H9 (cell line): ENCODE results near the gene A1CF. TPM values are rescaled to one million over a fixed set of nuclear protein-coding genes. Genes with fewer than 3 reads are reported as not detected.

Experiments
- DNase-seq: peaks from one replicate; pipeline ENCODE4 v3.0.0-alpha.2; 2017
- H2AFZ ChIP-seq: one replicate; pipeline ENCODE4 v1.6.1; 2013; ENCODE audit warnings: mild to moderate bottlenecking, low read length, control low read depth, moderate library complexity
- H2AK5ac ChIP-seq: 2 replicates; pipeline ENCODE4 v1.6.1; 2013; ENCODE audit warnings: low read length, control low read depth, mixed read lengths; ENCODE audit not compliant: insufficient read length
- H2BK120ac ChIP-seq: one replicate; pipeline ENCODE4 v1.6.1; 2013; ENCODE audit warnings: low read depth, mild to moderate bottlenecking, low read length, control low read depth, inconsistent platforms; ENCODE audit not compliant: poor library complexity, severe bottlenecking
- H2BK12ac ChIP-seq: 2 replicates; pipeline ENCODE4 v1.6.1; 2013; ENCODE audit warnings: low read length, control low read depth, mixed read lengths, low read depth; ENCODE audit not compliant: insufficient read length
- H2BK15ac ChIP-seq: 2 replicates; pipeline ENCODE4 v1.6.1; 2013; ENCODE audit warnings: low read depth, low read length, control low read depth
- H2BK20ac ChIP-seq: one replicate; pipeline ENCODE4 v1.6.1; 2013; ENCODE audit warnings: low read depth, mild to moderate bottlenecking, low read length, control low read depth, inconsistent platforms; ENCODE audit not compliant: poor library complexity, severe bottlenecking
- H2BK5ac ChIP-seq: 2 replicates; pipeline ENCODE4 v1.6.1; 2013; ENCODE audit warnings: low read length, control low read depth, mixed read lengths; ENCODE audit not compliant: insufficient read length
- H3K14ac ChIP-seq: 2 replicates; pipeline ENCODE4 v1.6.1; 2013; ENCODE audit warnings: low read length, control low read depth; ENCODE audit not compliant: insufficient read depth
- H3K18ac ChIP-seq: 2 replicates; pipeline ENCODE4 v1.6.1; 2013; ENCODE audit warnings: low read depth, mild to moderate bottlenecking, mixed read lengths, low read length, control low read depth; ENCODE audit not compliant: insufficient read length
- H3K23ac ChIP-seq: 2 replicates; pipeline ENCODE4 v1.6.1; 2013; ENCODE audit warnings: low read length, control low read depth, mixed read lengths, low read depth; ENCODE audit not compliant: insufficient read length
- H3K23me2 ChIP-seq: 2 replicates; pipeline ENCODE4 v1.6.1; 2013; ENCODE audit warnings: low read depth, mild to moderate bottlenecking, mixed read lengths, low read length, control low read depth; ENCODE audit not compliant: insufficient read length, poor library complexity, severe bottlenecking
- H3K27ac ChIP-seq: 2 replicates; pipeline ENCODE4 v1.5.1; 2013; ENCODE audit warnings: low read length, control low read depth, mixed read lengths, low read depth; ENCODE audit not compliant: insufficient read length
- H3K27me3 ChIP-seq: 2 replicates; pipeline ENCODE4 v1.6.1; 2013; ENCODE audit warnings: low read length, control low read depth, inconsistent platforms; ENCODE audit not compliant: insufficient read depth
- H3K4ac ChIP-seq: 2 replicates; pipeline ENCODE4 v1.6.1; 2013; ENCODE audit warnings: low read depth, mild to moderate bottlenecking, control low read depth, inconsistent platforms, low read length, moderate library complexity
- H3K4me1 ChIP-seq: 2 replicates; pipeline ENCODE4 v1.6.1; 2013; ENCODE audit warnings: low read length, control low read depth, inconsistent platforms; ENCODE audit not compliant: insufficient read depth
- H3K4me2 ChIP-seq: 2 replicates; pipeline ENCODE4 v1.6.1; 2013; ENCODE audit warnings: low read length, control low read depth, mixed read lengths; ENCODE audit not compliant: insufficient read length, insufficient read depth
- H3K56ac ChIP-seq: 2 replicates; pipeline ENCODE4 v1.6.1; 2013; ENCODE audit warnings: low read depth, mild to moderate bottlenecking, mixed read lengths, low read length, control low read depth; ENCODE audit not compliant: insufficient read length
- H3K79me1 ChIP-seq: 2 replicates; pipeline ENCODE4 v1.6.1; 2013; ENCODE audit warnings: low read depth, mild to moderate bottlenecking, moderate library complexity, low read length, control low read depth, inconsistent platforms; ENCODE audit not compliant: insufficient read depth, poor library complexity, severe bottlenecking
- H3K79me2 ChIP-seq: 2 replicates; pipeline ENCODE4 v1.6.1; 2013; ENCODE audit warnings: low read length, control low read depth, inconsistent platforms; ENCODE audit not compliant: insufficient read depth
- H3K9ac ChIP-seq: 2 replicates; pipeline ENCODE4 v1.6.1; 2013; ENCODE audit warnings: low read length, control low read depth, mixed read lengths; ENCODE audit not compliant: insufficient read length; ENCODE audit errors: extremely low read depth
- H3K9me3 ChIP-seq: one replicate; pipeline ENCODE4 v1.6.1; 2013; ENCODE audit warnings: low read depth, low read length, inconsistent platforms; ENCODE audit not compliant: control insufficient read depth
- H3T11ph ChIP-seq: one replicate; pipeline ENCODE4 v1.6.1; 2013; ENCODE audit warnings: mild to moderate bottlenecking, low read length, control low read depth, inconsistent platforms
- H4K20me1 ChIP-seq: one replicate; pipeline ENCODE4 v1.6.1; 2013; ENCODE audit not compliant: control insufficient read depth, insufficient read length, insufficient read depth
- H4K5ac ChIP-seq: 2 replicates; pipeline ENCODE4 v1.6.1; 2013; ENCODE audit warnings: low read depth, mild to moderate bottlenecking, mixed read lengths, low read length, control low read depth; ENCODE audit not compliant: insufficient read length
- H4K8ac ChIP-seq: replicated peaks from 2 replicates; pipeline ENCODE4 v1.6.1; 2013; ENCODE audit warnings: low read length, control low read depth, mixed read lengths, low read depth; ENCODE audit not compliant: insufficient read length
- H4K91ac ChIP-seq: 2 replicates; pipeline ENCODE4 v1.6.1; 2013; ENCODE audit warnings: low read depth, mild to moderate bottlenecking, moderate library complexity, mixed read lengths, low read length, control low read depth; ENCODE audit not compliant: insufficient read length
- H3K27ac Mint-ChIP-seq, 3 experiments: 2 replicates in 2 of 3; 3 replicates in 1 of 3; pipeline ENCODE4 v1.8.0; 2020 to 2021; ENCODE audit warnings: mixed read lengths in 3 of 3, mild to moderate bottlenecking in 1 of 3, moderate library complexity in 1 of 3
- H3K27me3 Mint-ChIP-seq: 2 replicates; pipeline ENCODE4 v1.8.0; 2021; ENCODE audit warnings: low read depth, mild to moderate bottlenecking, moderate library complexity, mixed read lengths
- H3K36me3 Mint-ChIP-seq, 3 experiments: 2 replicates in 2 of 3; 3 replicates in 1 of 3; pipeline ENCODE4 v1.8.0; 2020 to 2021; ENCODE audit warnings: low read depth in 3 of 3, mixed read lengths in 3 of 3; ENCODE audit not compliant: insufficient read depth in 1 of 3
- H3K4me1 Mint-ChIP-seq, 2 experiments: 2 replicates each; pipeline ENCODE4 v1.8.0; 2020; ENCODE audit warnings: mixed read lengths in 2 of 2
- H3K4me3 Mint-ChIP-seq, 2 experiments: 2 replicates in 1 of 2; 3 replicates in 1 of 2; pipeline ENCODE4 v1.8.0; 2020 to 2021; ENCODE audit warnings: mild to moderate bottlenecking in 2 of 2, mixed read lengths in 2 of 2, moderate library complexity in 1 of 2
- H3K9me3 Mint-ChIP-seq, 2 experiments: 2 replicates in 1 of 2; 3 replicates in 1 of 2; pipeline ENCODE4 v1.8.0; 2020; ENCODE audit warnings: mild to moderate bottlenecking in 2 of 2, mixed read lengths in 2 of 2, moderate library complexity in 1 of 2
- WGBS: extraction: QIAGEN DNeasy Blood & Tissue Kit; methylation state at CpG from one replicate; pipeline ENCODE4 v1.1.7; 2013; ENCODE audit warnings: missing lambda C conversion rate, low lambda C conversion rate, mixed read lengths; ENCODE audit not compliant: insufficient read length; ENCODE audit errors: extremely low coverage; 5-methylcytosine and 5-hydroxymethylcytosine counted together
- total RNA-seq: library from RNA; stranded (reverse); gene quantifications from 2 replicates; pipeline ENCODE4 v1.2.1, GENCODE V29; 2021
- TF ChIP-seq, protein P1 (sequence below): fragments of 200-600 bp; sonication (generic); conservative IDR thresholded peaks from 3 replicates; pipeline ENCODE4 v1.8.0; 2021; ENCODE audit warnings: antibody characterized with exemption, mild to moderate bottlenecking

The A1CF gene
- total RNA-seq, 1 experiment from 2014 or later: not detected

- Histone ChIP-seq H3K79me2 (no peaks in the 10 kb centered on the region), H3K56ac (no peak overlapping the region), H3K27me3 (no peaks in the 10 kb centered on the region), H2BK12ac (no peak overlapping the region), H2AFZ (no peak overlapping the region), H3K23ac (no peak overlapping the region), H2BK15ac (no peak overlapping the region), H3K18ac (no peak overlapping the region), H3T11ph (no peak overlapping the region), H3K79me1 (no peaks in the 10 kb centered on the region), H3K27ac (no peak overlapping the region), H3K4me2 (no peak overlapping the region), H3K4me1 (no peaks in the 10 kb centered on the region; the same call in 1 of the 2 replicates), H2AK5ac (no peak overlapping the region), H4K8ac (no peak overlapping the region), H2BK5ac (no peak overlapping the region), H2BK20ac (no peak overlapping the region), H3K9ac (no peak overlapping the region), H2BK120ac (no peak overlapping the region), H3K4ac (no peak overlapping the region), H3K23me2 (no peaks in the 10 kb centered on the region), H3K9me3 (no peaks in the 10 kb centered on the region), H4K91ac (no peak overlapping the region), H4K5ac (no peak overlapping the region), H3K14ac (no peak overlapping the region), H4K20me1 (no peaks in the 10 kb centered on the region)
- WGBS: no CpG with 5 or more reads among the region's 6 CpGs
- Mint-ChIP-seq H3K9me3 (no peaks in the 10 kb centered on the region), H3K27ac (no peak overlapping the region), H3K4me1 (peaks cover 8% of the 10 kb centered on the region in 2 experiments), H3K4me3 (no peak overlapping the region), H3K36me3 (no peaks in the 10 kb centered on the region), H3K27me3 (no peaks in the 10 kb centered on the region)
- no peak for DNase-seq
- TF ChIP-seq, protein P1, sequence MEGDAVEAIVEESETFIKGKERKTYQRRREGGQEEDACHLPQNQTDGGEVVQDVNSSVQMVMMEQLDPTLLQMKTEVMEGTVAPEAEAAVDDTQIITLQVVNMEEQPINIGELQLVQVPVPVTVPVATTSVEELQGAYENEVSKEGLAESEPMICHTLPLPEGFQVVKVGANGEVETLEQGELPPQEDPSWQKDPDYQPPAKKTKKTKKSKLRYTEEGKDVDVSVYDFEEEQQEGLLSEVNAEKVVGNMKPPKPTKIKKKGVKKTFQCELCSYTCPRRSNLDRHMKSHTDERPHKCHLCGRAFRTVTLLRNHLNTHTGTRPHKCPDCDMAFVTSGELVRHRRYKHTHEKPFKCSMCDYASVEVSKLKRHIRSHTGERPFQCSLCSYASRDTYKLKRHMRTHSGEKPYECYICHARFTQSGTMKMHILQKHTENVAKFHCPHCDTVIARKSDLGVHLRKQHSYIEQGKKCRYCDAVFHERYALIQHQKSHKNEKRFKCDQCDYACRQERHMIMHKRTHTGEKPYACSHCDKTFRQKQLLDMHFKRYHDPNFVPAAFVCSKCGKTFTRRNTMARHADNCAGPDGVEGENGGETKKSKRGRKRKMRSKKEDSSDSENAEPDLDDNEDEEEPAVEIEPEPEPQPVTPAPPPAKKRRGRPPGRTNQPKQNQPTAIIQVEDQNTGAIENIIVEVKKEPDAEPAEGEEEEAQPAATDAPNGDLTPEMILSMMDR: no peak
Observed at GRCh38 chr10:50851884-50852671, 33.3 kb downstream of the A1CF start.
